ENCODE data around the gene C6orf89.

C6orf89 gene

DNA sequence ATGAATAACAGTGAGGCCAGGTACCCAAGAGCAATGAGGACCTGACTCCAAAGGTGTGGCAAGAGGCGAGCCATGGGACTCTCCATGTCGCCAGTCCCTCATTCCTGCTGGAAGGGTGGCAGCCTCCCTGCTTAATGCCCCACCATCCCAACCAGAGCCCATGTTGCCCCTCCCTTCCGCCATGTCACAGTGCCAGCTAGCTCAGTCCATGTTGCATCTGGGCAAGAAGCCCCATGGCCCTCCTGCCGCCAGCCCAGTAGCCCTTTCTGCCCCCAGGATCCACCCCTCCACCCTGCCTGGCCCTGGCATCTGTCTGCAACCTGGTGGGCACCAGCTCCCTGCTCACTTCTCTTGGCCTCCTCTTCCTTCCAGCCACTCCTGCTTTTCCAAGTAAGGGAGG, 40.5 kb upstream of the C6orf89 start:
- no peak for TF ChIP-seq GATA2 (IDR thresholded peaks at IDR 0.05; ENCODE audit: low read depth, low read length)

DNA sequence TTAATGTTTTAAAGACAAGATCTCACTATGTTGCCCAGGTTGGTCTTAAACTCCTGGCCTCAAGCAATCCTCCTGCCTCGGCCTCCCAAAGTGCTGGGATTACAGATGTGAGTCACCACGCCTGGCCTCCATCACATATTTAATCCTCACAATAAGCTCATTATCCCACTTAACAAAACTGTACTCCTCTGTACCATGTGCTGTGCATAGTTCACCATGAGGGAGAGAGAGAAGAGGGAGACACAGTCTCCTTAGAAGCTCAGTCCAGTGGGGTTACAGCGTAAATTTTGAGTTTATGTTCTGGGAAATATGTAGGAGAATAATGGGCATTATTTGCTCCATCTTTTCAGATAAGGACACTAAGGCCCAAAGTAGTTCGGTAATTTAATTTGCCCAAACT, 38.6 kb upstream of the C6orf89 start:
- TF ChIP-seq GATA3 (IDR thresholded peaks at IDR 0.05; ENCODE audit: low read depth, low read length) = no peak
- TF ChIP-seq GATA2 (IDR thresholded peaks at IDR 0.05; ENCODE audit: low read depth, low read length) = no peak

DNA sequence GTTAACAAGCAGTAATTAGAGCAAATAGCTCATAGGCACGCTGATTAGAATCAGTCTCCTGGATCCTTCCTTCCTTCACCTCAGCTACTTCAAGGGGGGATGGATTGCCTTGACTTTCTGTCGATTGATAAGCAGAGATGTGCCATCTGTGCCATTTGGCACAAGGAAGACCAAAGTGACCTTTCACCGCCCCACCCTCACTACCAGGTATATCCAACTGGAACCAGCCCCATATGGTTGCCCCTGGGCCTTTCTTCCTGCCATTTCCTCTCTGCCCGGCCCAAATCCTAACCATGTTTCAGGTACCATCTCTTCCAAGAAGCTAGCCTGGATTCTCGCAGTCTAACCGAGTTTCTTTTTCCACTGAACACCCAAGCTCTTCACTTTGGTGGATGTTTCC, 37.8 kb upstream of the C6orf89 start:
- TF ChIP-seq GATA3 (IDR thresholded peaks at IDR 0.05; ENCODE audit: low read depth, low read length) (no peak), GATA2 (IDR thresholded peaks at IDR 0.05; ENCODE audit: low read depth, low read length) (no peak)

DNA sequence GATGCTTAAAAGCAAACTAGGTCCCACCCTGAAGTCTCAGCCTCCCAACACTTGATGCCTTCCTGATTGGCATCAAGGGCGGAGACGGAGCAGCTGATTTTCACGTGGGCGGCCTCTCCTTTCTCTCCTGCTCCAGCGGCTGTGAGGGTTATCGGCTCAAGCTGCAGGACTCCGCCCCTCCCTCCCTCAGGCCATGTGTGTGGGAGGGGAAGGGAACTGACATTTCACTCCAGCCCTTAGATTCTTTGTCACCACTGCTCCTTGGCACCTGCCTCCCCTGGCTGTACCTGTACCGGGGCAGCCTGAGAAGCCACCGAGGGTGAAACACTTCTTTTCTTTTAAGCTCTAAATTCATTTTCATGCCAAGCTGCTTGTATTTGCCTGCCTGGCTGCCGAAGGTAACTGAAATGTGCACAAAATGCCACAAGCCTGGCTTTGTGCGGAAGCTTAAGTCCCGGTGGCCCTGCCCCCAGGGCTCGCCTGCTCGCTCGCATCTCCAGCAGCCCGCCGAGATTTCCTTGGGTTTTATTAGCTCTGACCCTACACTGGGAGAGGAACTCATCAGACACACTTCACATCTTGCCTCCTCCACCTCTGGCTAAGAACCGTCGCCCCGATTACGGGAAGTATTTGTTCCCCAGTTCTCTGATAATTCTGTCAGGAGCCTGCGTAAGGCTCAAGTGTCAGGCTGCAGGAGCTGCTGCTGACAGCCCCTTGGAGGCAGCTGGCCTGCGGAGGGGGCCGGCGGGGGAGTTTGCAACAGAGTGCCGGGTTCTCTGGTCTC, 36.9 kb upstream of the C6orf89 start:
- no peak for TF ChIP-seq GATA3 (IDR thresholded peaks at IDR 0.05; ENCODE audit: low read depth, low read length)
- TF ChIP-seq GATA2 (IDR thresholded peaks at IDR 0.05; ENCODE audit: low read depth, low read length) = no peak

DNA sequence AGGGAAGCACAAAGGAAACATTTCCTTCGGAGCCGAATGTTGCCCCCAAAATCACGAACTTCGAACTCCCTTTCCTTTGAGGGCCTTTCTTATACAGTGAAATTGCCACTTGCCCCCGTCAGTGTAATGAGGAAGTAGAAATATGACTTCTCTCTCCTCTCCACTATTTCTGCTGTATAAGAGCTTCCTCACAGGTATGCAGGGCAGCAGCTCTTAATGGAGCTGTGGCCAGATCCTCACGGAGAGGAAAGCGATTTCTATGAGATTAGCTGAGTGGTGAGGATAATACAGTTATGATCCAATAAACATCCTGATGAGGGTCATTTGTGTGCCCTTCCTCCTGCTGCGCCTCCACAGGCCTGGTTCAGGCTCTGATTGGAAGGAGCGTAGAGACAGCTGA, 35.7 kb upstream of the C6orf89 start:
- TF ChIP-seq GATA3 (IDR thresholded peaks at IDR 0.05; ENCODE audit: low read depth, low read length) = no peak

DNA sequence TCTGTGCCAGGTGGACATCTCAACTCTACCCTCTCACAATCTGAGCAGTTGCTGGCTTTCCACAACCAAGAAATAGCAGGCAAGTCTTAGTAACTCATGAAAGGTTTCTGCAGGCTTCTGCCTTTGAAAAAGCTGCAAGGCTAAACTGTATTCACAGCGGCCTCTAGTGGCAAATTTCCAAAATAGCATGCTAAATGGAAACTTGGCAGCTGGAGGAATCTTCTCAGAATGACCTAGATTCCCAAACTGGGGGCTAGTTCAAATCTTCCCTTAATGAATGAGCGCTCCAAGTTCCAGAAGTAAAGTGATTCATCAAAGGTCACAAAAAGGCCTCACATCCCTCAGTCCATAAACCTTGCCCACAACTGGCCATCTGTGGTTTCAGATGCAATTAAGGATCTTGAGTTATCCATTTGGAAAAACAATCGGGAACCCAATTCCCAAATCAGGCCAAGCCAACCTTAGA, 34.6 kb upstream of the C6orf89 start:
- TF ChIP-seq GATA3 (IDR thresholded peaks at IDR 0.05; ENCODE audit: low read depth, low read length) (no peak), GATA2 (IDR thresholded peaks at IDR 0.05; ENCODE audit: low read depth, low read length) (no peak)

DNA sequence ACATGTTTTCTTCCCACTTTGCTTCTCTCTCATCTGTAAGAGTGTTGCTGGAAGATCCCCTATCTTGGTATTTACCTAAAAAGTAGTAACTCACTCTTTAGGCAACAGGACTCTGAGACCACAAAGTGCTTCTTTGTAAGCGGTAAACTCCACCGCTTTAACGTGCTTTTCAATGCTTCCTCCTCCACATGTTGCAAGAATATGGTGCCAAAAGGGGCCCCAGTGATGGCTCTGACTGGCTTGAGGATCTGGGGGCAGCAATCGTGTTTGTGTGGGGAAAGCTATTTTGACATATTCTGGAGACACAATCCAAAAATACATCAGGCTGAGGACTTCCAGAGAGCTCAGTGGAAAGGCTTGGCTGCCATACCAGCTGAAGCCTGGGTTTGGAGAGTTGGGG, 34.1 kb upstream of the C6orf89 start:
- no peak for TF ChIP-seq GATA2 (IDR thresholded peaks at IDR 0.05; ENCODE audit: low read depth, low read length)
- TF ChIP-seq GATA3 (IDR thresholded peaks at IDR 0.05; ENCODE audit: low read depth, low read length) = no peak

DNA sequence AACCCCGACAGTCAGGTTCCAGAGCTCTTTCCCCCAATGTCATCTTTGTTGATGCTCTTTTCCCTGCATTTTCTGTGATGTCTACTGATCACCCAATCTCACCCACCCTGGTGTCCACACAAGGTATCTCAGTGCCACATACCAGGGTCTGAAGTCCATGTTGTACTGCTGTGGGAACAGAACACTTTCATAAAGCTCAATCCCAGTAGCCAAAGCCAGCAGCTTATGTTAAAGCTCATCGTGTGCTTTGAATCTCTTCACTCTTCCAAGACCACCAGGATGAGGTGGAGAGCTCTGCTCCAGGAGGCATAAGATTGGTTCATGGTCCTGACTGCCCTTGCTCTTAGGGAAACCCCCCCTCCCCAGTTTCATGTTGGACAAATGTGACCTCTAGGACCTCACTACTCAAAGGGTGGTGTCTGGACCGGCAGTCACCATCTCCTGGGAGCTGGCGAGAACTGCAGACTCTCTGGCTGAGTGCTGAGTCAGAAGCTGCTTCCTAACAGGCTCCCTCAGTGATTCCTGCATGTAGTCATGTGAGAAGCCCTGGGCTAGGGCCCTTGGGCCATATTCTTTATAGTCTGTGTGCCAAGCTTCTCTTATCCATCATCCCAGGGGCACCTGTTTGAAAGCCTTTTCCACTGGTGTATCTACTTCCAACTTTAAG, 33.1 kb upstream of the C6orf89 start:
- TF ChIP-seq GATA3 (IDR thresholded peaks at IDR 0.05; ENCODE audit: low read depth, low read length) = no peak
- TF ChIP-seq GATA2 (IDR thresholded peaks at IDR 0.05; ENCODE audit: low read depth, low read length) = no peak

DNA sequence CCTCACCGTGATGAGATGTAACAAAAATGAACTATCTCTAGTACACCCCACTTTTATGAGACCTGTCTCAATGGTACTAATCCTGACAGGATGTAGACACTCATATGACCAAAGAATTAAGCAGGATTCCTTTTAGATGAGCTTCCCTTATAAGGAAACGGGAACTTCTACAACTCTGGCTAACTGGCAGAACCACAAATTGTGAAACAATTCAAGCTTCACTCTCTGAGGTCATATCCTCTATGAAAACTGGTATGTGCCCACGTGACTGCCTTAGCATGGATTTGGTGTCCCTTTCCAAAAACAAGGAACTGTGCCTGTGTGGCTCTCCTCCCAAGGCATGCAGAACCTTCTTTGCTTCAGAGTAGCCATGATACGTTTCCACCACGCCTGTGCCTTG, 32.4 kb upstream of the C6orf89 start:
- TF ChIP-seq GATA3 (IDR thresholded peaks at IDR 0.05; ENCODE audit: low read depth, low read length) = no peak
- TF ChIP-seq GATA2 (IDR thresholded peaks at IDR 0.05; ENCODE audit: low read depth, low read length) = no peak

DNA sequence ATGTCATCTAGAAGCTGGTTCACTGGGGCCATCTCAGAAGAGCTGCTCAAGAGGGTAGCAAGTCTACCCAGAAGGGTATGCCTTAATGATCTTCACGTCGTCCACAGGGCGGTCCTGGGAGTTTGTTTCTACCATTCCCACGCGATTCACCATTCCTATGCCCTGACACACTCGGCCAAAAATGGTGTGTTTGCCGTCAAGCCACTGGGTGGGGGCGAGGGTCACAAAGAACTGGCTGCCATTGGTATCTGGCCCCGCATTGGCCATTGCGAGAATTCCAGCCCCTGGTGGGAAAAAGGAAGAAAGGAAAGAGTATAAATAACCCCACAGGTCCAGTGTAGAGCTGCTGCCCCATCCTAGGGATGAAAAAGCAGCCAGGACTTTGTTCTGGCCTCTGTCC, 30.0 kb upstream of the C6orf89 start:
- TF ChIP-seq GATA3 (IDR thresholded peaks at IDR 0.05; ENCODE audit: low read depth, low read length) (no peak), GATA2 (IDR thresholded peaks at IDR 0.05; ENCODE audit: low read depth, low read length) (no peak)

DNA sequence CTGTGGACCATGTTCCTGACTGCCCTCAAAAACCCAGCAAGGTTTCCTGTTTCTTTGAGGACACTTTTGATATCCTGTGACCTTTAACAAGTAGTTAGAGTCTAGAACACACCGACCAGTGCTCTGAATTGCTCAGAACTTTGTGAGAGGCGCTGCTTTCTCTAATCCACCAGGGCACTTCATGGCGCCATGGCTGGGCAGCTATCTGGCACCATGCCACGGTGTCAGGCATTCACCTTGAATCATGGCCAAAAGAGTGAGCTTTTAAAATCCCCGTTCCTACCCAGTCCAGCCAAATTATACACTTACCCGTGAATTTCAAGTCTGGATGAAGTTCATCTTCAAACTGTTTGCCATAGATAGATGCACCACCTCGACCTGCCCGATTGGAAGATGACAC, 29.5 kb upstream of the C6orf89 start:
- no peak for TF ChIP-seq GATA2 (IDR thresholded peaks at IDR 0.05; ENCODE audit: low read depth, low read length)
- TF ChIP-seq GATA3 (IDR thresholded peaks at IDR 0.05; ENCODE audit: low read depth, low read length) = no peak

DNA sequence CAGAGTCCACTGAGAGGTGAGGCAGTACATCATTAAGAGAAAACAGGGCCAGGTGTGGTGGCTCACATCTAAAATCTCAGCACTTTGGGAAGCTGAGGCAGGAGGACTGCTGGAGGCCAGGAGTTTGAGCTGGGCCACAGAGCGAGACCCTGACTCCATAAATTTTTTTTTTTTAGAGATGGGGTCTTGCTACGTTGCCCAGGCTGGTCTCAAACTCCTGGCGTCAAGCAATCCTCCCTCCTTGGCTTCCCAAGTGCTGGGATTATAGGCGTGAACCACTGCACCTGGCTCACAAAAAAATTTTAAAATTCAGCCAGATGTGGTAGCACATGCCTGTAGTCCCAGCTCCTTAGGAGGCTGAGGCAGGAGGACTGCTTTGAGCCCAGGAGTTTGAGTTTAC, 28.4 kb upstream of the C6orf89 start:
- TF ChIP-seq GATA3 (IDR thresholded peaks at IDR 0.05; ENCODE audit: low read depth, low read length) (no peak), GATA2 (IDR thresholded peaks at IDR 0.05; ENCODE audit: low read depth, low read length) (no peak)

DNA sequence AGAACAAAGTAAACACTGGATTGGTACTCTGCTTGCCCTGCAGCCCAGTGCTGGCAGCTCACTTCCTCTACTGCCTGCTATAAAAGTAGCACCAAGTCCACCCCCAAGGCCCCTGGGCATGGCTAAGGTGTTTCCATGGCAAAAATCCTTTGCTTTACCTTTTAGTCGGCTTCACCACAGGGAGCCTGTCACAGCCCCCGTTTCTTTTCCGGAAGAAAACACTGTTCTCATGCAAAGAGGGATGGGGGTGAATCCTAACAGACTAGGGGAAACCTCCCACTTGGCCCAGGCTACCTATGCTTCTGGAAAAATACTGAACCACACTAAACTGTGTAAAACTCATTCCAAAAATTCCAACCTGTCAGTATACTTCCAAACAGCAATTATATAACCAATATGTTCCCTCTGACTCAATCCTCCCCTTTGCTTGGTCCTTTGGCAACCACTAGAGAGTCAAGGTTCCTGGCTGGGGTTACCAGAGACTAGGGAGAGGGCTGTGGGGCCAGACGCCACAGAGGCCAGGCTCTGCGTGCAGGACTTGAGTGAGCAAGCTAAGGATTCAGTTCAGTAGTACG, 27.3 kb upstream of the C6orf89 start:
- TF ChIP-seq GATA3 (IDR thresholded peaks at IDR 0.05; ENCODE audit: low read depth, low read length) = no peak
- TF ChIP-seq GATA2 (IDR thresholded peaks at IDR 0.05; ENCODE audit: low read depth, low read length) = no peak

DNA sequence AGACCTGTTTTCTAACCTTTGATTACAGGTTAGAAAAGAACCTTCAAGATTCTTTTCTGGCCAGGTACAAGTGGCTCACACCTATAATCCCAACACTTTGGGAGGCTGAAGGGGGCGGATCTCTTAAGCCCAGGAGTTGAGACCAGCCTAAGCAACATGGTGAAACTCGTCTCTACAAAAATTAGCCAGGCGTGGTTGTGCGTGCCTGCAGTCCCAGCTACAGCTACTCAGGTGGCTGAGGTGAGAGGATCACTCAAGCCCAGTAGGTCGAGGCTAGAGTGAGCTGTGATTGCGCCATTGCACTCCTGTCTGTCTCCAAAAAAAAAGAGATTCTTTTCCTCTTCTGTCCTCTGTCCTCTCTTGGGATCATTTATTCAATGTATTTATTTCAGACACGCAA, 25.6 kb upstream of the C6orf89 start:
- TF ChIP-seq GATA3 (IDR thresholded peaks at IDR 0.05; ENCODE audit: low read depth, low read length) (no peak), GATA2 (IDR thresholded peaks at IDR 0.05; ENCODE audit: low read depth, low read length) (no peak)
